ENCODE results near the gene HEXIM2. TPM values are rescaled to one million over a fixed set of nuclear protein-coding genes. Genes with fewer than 3 reads are reported as not detected.
A peak's percentile ranks its signal among the peaks of the same experiment; 100 is the strongest.

Gene HEXIM2
- total and polyA plus RNA-seq, 3 donors from 2014 or later = 35.9 to 76.8 (median 47.7) TPM

DNA sequence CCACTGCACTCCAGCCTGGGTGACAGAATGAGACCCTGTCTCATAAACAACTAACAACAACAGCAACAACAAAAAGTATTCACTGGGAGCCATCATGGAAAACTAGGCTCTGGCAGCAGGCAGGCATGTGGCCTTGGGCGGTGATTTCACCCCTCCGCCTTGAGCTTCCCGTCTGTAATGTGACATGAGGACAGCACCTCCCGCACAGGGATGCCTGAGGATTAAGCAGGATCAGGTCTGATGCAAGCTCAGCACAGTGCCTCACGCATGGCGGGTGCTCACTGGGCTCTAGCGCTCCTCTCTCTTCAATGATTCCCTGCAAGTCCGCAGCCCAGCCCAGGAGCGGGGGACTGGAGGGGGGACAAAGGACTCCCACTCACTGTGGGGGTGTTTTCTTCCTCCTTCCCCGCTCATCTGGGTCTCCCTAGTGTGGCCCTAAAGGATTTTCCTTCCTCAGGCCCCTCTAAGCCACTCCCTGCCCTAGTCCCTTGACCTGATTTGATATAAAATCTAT lies 32.2 kb upstream of the HEXIM2 start:
- Histone ChIP-seq H3K4me3 (no peak overlapping the region), H3K27ac (peak overlapping the region; percentile 81 to 98), H3K36me3 (ENCODE audit: low read depth, missing control alignments) (no peaks in the 10 kb centered on the region), H3K4me1 (peaks cover 48% of the 10 kb centered on the region), H3K9me3 (no peaks in the 10 kb centered on the region), H3K27me3 (no peaks in the 10 kb centered on the region)
- intact Hi-C loops (cut with DNase I; ENCODE audit: low total_unique reads) = loop anchor here (10.0 kb wide), 1 partner anchor 355 kb away; no protein-coding TSS in a partner anchor
- peak; percentile 84 for DNase-seq
- TF ChIP-seq, protein P1, sequence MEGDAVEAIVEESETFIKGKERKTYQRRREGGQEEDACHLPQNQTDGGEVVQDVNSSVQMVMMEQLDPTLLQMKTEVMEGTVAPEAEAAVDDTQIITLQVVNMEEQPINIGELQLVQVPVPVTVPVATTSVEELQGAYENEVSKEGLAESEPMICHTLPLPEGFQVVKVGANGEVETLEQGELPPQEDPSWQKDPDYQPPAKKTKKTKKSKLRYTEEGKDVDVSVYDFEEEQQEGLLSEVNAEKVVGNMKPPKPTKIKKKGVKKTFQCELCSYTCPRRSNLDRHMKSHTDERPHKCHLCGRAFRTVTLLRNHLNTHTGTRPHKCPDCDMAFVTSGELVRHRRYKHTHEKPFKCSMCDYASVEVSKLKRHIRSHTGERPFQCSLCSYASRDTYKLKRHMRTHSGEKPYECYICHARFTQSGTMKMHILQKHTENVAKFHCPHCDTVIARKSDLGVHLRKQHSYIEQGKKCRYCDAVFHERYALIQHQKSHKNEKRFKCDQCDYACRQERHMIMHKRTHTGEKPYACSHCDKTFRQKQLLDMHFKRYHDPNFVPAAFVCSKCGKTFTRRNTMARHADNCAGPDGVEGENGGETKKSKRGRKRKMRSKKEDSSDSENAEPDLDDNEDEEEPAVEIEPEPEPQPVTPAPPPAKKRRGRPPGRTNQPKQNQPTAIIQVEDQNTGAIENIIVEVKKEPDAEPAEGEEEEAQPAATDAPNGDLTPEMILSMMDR (IDR thresholded peaks at IDR 0.05) = no peak
- no peak for TF ChIP-seq POLR2A (IDR thresholded peaks at IDR 0.05)
- WGBS, 2 donors = 53 to 64% methylated on average over 6 to 10 of the region's 10 CpGs

DNA sequence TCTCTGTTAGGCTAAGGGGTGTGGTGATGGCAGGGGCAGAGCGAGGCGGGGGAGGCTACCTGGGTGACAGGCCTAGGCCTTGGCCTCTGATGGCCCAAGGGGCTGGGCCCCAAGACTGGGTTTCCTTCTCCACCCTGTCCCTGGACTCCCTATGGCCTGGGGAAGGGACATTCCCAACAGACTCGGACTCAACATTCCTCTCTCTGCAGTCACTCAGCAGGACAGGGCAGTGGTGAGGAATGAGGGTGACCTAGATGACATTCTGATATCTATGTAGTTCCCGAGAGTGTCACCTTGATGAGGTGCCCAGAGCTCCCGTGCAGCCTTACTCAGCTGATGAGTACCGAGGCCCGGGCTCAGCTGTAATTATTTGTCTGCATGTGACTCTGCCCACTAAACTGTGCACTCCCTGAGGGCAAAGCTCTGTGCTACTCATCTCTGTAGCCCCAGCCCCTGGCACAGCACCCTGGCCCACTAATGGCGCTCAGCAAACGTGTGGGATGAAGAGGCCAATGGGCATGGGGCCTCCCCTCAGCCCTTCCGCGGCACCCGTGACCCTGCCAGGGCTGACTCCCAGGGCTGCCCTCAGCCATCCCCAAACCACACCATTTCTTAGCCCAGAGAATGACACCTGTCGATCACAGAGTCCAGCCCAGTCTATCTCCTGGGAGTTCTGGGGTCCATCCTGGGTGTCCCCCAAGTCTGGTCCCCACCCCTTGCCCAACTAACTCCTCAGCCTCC lies 31.6 kb upstream of the HEXIM2 start:
- 51 to 71% methylated on average over 9 to 13 of the region's 13 CpGs for WGBS, 2 donors
- no peaks in the 10 kb centered on the region for H3K9me3 ChIP-seq
- peak overlapping the region; percentile 62 to 98 for H3K27ac ChIP-seq

DNA sequence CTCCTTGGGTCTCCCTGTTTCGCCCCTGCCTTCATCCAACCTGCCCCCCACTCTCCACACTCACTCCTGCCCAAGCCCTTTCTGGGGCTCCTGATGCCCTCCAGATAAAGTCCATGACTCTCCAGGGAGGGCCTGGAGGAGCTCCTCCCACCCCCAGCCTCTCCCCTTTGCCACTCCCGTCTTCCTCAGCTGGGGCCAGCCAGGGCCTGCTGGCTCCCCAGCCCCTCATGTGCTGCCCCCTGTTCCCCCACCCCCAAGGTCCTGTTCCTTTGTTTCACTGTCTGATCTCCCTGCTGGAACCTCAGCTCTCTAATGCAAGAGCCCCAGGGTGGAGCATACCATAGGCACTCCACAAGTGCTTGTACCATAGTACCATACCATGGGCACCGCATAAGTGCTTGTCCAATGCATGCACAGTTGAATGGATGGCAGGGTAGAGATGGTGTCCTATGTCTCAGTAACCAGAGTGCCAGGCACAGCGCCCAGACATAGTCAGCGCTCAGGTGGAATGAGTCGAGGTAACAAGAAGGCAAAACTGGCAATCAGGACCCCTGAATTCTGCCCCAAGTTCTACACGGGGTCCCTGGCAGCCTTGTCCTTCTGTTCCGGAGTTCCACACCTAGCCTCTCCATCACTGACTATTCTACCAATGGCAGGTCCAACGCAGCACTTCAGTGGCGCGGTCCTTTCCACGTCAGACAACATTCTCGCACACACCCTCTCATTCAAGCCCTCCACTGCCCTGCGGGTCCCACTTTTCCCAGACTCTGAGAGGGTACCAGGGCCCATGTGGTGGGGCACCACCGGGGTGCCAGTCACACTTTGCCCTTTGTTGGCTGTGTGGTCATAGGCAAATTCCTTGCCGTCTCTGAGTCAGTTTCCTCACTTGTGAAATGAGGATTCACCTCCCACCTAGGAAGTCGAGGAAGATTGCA lies 30.7 kb upstream of the HEXIM2 start:
- Histone ChIP-seq H3K27me3 (no peaks in the 10 kb centered on the region), H3K36me3 (ENCODE audit: low read depth, missing control alignments) (no peaks in the 10 kb centered on the region), H3K9me3 (no peaks in the 10 kb centered on the region), H3K4me1 (peaks cover 48% of the 10 kb centered on the region), H3K4me3 (peak overlapping the region; percentile 82 to 97), H3K27ac (peak overlapping the region; percentile 71 to 98)
- TF ChIP-seq, protein P1 (IDR thresholded peaks at IDR 0.05) = no peak
- no peak for TF ChIP-seq POLR2A (IDR thresholded peaks at IDR 0.05)
- intact Hi-C loops (cut with DNase I; ENCODE audit: low total_unique reads) = no loop called here
- WGBS, 2 donors = 61 to 72% methylated on average over 13 to 17 of the region's 17 CpGs
- no peak for DNase-seq

More for the DNA sequence above, 31.6 kb upstream of the HEXIM2 start:
- DNase-seq = no peak
- Histone ChIP-seq H3K4me1 (peaks cover 48% of the 10 kb centered on the region), H3K27me3 (no peaks in the 10 kb centered on the region), H3K36me3 (ENCODE audit: low read depth, missing control alignments) (no peaks in the 10 kb centered on the region), H3K4me3 (no peak overlapping the region)
- intact Hi-C loops (cut with DNase I; ENCODE audit: low total_unique reads) = loop anchor here (10.0 kb wide), 1 partner anchor 355 kb away; no protein-coding TSS in a partner anchor
- TF ChIP-seq, protein P1 (IDR thresholded peaks at IDR 0.05) = no peak
- TF ChIP-seq POLR2A (IDR thresholded peaks at IDR 0.05) = no peak

DNA sequence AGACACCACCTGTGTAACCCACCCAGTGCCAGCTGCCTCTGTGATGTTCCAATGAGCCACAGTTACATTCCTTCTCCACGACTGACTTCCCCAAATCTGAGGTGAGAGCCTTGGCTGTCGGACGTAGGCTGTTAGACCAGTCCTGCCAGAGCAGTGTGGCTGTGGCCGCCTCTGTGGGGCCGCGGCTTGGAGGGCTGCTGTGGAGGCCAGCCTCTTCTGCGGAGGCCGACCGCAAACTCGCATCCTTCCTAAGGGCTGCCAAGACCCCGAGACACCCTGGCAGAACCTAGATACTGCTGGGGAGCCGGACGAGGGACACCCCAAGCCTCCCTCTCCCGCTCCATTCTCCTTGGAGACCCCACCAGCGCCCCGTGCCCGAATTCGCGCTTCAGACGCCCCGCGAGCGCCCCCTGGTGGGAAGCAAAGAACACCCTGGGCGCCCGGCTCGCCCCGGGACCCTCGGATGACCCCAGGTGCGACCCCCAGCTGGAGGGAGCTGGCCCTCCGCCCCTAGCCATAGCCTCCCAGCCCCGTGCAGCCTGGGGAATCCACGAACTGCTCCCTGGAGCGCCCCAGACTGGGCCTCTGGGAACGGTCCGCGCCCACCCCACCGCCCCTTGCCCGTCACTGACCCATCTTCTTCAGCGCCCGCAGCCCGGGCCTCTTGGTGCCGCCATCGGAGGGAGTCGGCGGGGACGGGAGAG lies 29.9 kb upstream of the HEXIM2 start:
- H3K4me1 ChIP-seq = peaks cover 55% of the 10 kb centered on the region
- TF ChIP-seq POLR2A (IDR thresholded peaks at IDR 0.05) = no peak
- TF ChIP-seq, protein P1 (IDR thresholded peaks at IDR 0.05) = peak; percentile 85 to 98 (median 85)

More for the DNA sequence above, 29.9 kb upstream of the HEXIM2 start:
- Histone ChIP-seq H3K27me3 (no peaks in the 10 kb centered on the region), H3K9me3 (no peaks in the 10 kb centered on the region), H3K36me3 (ENCODE audit: low read depth, missing control alignments) (no peaks in the 10 kb centered on the region), H3K4me3 (peak overlapping the region; percentile 82 to 97), H3K27ac (peak overlapping the region; percentile 71 to 98)
- WGBS, 2 donors = 3 to 5% methylated on average over 6 to 39 of the region's 46 CpGs
- intact Hi-C loops (cut with DNase I; ENCODE audit: low total_unique reads) = no loop called here
- peak; percentile 63 for DNase-seq

All from testis (tissue), 3 donors.